ENCODE measurements around the gene FADS2. TPM values are rescaled to one million over a fixed set of nuclear protein-coding genes. Genes with fewer than 3 reads are reported as not detected.

FADS2 gene
- polyA plus RNA-seq, 1 donor from 2014 or later, result 145 TPM

DNA sequence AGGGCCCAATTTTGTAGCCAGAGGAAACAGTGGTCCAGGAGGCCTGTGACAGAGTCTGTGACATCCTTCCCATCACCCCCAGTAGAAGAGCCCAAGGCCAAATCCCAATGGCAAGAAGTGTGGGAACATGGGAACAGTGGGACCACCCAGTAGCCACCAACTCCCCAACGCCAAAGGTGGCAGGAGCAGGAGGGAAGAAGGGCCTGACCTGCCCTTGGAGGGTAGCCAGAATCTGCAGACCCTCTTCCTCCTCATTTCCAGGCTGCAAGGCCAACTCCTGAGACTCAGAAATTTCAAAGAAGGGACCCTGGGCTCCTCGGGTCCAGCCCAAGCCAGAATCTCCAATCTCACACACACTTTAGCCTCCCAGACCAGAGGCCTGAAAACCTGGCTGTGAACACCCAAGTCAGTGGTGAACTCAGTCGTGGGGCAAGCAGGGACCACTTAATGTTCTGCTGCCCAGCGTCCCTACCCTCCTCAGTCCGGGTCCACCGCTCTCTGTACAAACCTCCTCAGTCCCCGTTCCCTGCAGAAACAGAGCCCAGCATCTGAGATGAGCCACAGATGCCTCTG, 83.1 kb downstream of the FADS2 start:
- H3K36me3 ChIP-seq (ENCODE audit: insufficient read depth, low read length), result no peaks in the 10 kb centered on the region
- H2AFZ ChIP-seq (ENCODE audit: low read depth, low read length), result no peak overlapping the region
- H4K20me1 ChIP-seq (ENCODE audit: insufficient read depth), result no peaks in the 10 kb centered on the region
- no peaks in the 10 kb centered on the region for H3F3A ChIP-seq (ENCODE audit: insufficient read depth, low read length, poor library complexity, severe bottlenecking)
- no peaks in the 10 kb centered on the region for H3K9me2 ChIP-seq (ENCODE audit: insufficient read depth, low read length)
- H3K9me3 ChIP-seq (ENCODE audit: low read length), result no peaks in the 10 kb centered on the region
- H3K79me2 ChIP-seq (replicated peaks; ENCODE audit: insufficient read depth, low read length), result no peaks in the 10 kb centered on the region
- TF ChIP-seq, protein P1, sequence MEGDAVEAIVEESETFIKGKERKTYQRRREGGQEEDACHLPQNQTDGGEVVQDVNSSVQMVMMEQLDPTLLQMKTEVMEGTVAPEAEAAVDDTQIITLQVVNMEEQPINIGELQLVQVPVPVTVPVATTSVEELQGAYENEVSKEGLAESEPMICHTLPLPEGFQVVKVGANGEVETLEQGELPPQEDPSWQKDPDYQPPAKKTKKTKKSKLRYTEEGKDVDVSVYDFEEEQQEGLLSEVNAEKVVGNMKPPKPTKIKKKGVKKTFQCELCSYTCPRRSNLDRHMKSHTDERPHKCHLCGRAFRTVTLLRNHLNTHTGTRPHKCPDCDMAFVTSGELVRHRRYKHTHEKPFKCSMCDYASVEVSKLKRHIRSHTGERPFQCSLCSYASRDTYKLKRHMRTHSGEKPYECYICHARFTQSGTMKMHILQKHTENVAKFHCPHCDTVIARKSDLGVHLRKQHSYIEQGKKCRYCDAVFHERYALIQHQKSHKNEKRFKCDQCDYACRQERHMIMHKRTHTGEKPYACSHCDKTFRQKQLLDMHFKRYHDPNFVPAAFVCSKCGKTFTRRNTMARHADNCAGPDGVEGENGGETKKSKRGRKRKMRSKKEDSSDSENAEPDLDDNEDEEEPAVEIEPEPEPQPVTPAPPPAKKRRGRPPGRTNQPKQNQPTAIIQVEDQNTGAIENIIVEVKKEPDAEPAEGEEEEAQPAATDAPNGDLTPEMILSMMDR (IDR thresholded peaks at IDR 0.05; ENCODE audit: poor library complexity, severe bottlenecking), result no peak
- TF ChIP-seq, protein P2, sequence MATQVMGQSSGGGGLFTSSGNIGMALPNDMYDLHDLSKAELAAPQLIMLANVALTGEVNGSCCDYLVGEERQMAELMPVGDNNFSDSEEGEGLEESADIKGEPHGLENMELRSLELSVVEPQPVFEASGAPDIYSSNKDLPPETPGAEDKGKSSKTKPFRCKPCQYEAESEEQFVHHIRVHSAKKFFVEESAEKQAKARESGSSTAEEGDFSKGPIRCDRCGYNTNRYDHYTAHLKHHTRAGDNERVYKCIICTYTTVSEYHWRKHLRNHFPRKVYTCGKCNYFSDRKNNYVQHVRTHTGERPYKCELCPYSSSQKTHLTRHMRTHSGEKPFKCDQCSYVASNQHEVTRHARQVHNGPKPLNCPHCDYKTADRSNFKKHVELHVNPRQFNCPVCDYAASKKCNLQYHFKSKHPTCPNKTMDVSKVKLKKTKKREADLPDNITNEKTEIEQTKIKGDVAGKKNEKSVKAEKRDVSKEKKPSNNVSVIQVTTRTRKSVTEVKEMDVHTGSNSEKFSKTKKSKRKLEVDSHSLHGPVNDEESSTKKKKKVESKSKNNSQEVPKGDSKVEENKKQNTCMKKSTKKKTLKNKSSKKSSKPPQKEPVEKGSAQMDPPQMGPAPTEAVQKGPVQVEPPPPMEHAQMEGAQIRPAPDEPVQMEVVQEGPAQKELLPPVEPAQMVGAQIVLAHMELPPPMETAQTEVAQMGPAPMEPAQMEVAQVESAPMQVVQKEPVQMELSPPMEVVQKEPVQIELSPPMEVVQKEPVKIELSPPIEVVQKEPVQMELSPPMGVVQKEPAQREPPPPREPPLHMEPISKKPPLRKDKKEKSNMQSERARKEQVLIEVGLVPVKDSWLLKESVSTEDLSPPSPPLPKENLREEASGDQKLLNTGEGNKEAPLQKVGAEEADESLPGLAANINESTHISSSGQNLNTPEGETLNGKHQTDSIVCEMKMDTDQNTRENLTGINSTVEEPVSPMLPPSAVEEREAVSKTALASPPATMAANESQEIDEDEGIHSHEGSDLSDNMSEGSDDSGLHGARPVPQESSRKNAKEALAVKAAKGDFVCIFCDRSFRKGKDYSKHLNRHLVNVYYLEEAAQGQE (IDR thresholded peaks at IDR 0.05; ENCODE audit: borderline replicate concordance), result no peak
- TF ChIP-seq SMC3 (conservative IDR thresholded peaks at IDR 0.05; ENCODE audit: poor library complexity), result no peak
- no peak for TF ChIP-seq POLR2AphosphoS5 (IDR thresholded peaks at IDR 0.05)
- TF ChIP-seq EZH2 (IDR thresholded peaks at IDR 0.05; ENCODE audit: borderline replicate concordance, insufficient read depth, low read length, poor library complexity, severe bottlenecking), result no peak
- H3K4me3 ChIP-seq (ENCODE audit: low read length), result no peak overlapping the region
- H3K27ac ChIP-seq (ENCODE audit: low read length), result no peak overlapping the region
- H3K4me2 ChIP-seq (ENCODE audit: low read length), result no peak overlapping the region
- H3K27me3 ChIP-seq (ENCODE audit: insufficient read depth, low read depth, low read length), result peaks cover 2% of the 10 kb centered on the region
- no peak overlapping the region for H3K9ac ChIP-seq (ENCODE audit: low read length)

DNA sequence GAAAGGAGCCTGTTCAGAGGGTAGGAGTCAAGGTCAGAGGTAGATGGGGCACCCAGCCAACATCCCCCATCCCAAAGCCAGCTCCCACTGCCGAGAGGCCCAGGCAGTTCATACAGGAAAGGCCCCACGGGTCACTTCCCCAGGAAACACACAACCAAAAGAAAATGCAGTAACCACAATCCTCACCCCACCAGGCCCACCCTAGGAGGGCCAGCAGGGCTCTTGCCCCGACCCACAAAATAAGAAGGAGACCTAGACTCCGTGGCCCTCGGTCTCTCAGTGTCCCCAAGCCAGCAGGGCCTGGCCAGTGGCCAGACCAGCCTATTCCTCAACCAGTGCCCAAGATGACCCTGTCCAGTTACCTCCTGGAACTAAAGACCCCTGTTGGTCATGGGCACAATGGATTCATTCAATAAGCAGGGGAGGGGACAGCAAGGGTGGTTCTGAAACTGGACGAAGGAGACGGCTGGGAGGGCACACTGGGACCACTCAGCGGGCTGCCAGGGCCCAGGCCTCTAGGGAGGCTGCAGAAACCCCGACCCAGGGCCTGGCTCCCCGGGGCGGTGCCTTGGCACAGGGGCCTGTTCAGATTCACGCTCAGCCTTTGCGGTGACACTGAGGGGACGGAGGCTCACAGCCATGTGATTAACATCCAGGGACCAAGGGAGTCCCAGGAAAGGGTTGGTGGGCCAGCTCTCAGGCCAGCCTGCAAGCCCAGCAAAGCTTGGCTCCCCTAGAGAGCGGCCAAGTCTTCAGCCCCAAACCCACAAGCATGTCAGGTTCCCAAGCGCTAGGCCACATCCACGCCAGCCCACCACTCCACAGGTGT, 83.8 kb downstream of the FADS2 start:
- Histone ChIP-seq H4K20me1 (ENCODE audit: insufficient read depth) (no peaks in the 10 kb centered on the region), H3K4me3 (ENCODE audit: low read length) (no peak overlapping the region), H3K9ac (ENCODE audit: low read length) (no peak overlapping the region), H2AFZ (ENCODE audit: low read depth, low read length) (no peak overlapping the region), H3K27ac (ENCODE audit: low read length) (no peak overlapping the region), H3F3A (ENCODE audit: insufficient read depth, low read length, poor library complexity, severe bottlenecking) (no peaks in the 10 kb centered on the region), H3K4me2 (ENCODE audit: low read length) (no peak overlapping the region), H3K9me3 (ENCODE audit: low read length) (no peaks in the 10 kb centered on the region), H3K9me2 (ENCODE audit: insufficient read depth, low read length) (no peaks in the 10 kb centered on the region), H3K36me3 (ENCODE audit: insufficient read depth, low read length) (no peaks in the 10 kb centered on the region), H3K27me3 (ENCODE audit: insufficient read depth, low read depth, low read length) (peaks cover 9% of the 10 kb centered on the region), H3K79me2 (replicated peaks; ENCODE audit: insufficient read depth, low read length) (no peaks in the 10 kb centered on the region)
- TF ChIP-seq SMC3 (conservative IDR thresholded peaks at IDR 0.05; ENCODE audit: poor library complexity), result no peak
- TF ChIP-seq, protein P2 (IDR thresholded peaks at IDR 0.05; ENCODE audit: borderline replicate concordance), result no peak
- no peak for TF ChIP-seq MXI1 (conservative IDR thresholded peaks at IDR 0.05; ENCODE audit: poor library complexity, severe bottlenecking)
- no peak for TF ChIP-seq RAD21 (conservative IDR thresholded peaks at IDR 0.05)
- no peak for TF ChIP-seq TAF1 (IDR thresholded peaks at IDR 0.05; ENCODE audit: low read depth)
- TF ChIP-seq POLR2AphosphoS5 (IDR thresholded peaks at IDR 0.05), result no peak
- no peak for TF ChIP-seq EZH2 (IDR thresholded peaks at IDR 0.05; ENCODE audit: borderline replicate concordance, insufficient read depth, low read length, poor library complexity, severe bottlenecking)
- TF ChIP-seq, protein P1 (IDR thresholded peaks at IDR 0.05; ENCODE audit: poor library complexity, severe bottlenecking), result no peak
